ENCODE results near the gene PSEN2.

Gene PSEN2

GRCh38 chr1:226865590-226865989 lies 4.8 kb upstream of the PSEN2 start:
- DNase-seq: no peak

DNA sequence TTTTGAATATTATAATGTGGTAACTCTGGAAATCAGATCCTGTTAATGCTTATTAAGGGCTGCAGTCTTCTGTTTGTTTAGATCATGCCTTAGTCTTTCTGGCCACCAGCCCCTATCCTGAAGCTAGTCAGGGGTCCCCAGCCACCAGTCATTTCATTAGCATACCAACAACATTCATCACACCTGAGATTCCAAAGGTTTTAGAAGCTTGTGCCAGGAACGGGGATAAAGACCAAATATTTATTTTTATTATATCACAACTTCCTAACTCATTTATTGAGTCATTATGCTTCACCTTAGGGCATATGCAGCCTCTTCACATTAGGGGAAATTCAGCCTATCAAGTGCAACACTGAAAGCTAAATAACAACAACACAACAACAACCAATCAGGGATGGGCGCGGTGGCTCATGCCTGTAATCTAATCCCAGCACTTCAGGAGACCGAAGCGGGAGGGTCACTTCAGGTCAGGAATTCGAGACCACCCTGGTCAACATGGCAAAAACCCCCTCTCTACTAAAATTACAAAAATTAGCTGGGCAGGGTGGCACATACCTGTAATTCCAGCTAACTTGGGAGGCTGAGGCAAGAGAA lies 2.9 kb upstream of the PSEN2 start:
- DNase-seq: no peak

DNA sequence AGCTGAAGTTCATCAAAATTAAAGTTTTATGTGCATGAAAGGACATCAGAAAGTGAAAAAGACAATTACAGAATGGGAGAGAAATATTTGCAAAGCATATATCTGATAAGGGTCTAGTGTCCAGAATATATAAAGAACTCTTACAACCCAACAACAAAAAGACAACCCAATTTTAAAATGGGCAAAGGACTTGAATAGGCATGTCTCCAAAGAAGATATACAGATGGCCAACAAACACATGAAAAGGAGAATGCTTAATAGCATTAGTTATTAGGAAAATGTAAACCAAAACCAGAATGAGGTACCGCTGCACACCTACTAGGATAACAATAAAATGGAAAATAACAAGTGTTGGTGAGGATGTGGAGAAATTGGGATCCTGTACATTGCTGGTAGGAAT lies 1.7 kb upstream of the PSEN2 start:
- no peak for DNase-seq

GRCh38 chr1:226870026-226870400 lies 403 bp upstream of the PSEN2 start:
- no peak for DNase-seq

GRCh38 chr1:226871636-226872327 lies 1.4 kb downstream of the PSEN2 start:
- no peak for DNase-seq

DNA sequence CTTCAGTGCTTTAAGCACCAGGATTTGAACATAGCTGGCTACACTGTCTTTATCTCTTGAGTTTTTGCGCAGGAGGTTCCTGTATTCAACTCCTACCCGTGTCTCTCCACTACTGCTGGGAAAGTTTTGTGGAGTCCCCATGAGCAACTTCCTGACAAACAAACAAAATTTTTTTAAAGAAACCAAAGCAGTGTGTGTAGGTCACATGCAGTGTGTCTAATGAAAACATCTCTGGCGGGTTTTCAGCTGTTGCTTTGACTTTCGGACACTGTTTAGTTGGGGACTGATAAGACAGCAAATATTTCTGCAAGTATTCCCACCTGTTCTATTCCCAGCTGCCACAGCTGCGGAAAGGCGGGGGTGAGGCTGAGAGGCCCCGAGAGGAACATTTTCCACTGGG lies 2.0 kb downstream of the PSEN2 start:
- no peak for DNase-seq

DNA sequence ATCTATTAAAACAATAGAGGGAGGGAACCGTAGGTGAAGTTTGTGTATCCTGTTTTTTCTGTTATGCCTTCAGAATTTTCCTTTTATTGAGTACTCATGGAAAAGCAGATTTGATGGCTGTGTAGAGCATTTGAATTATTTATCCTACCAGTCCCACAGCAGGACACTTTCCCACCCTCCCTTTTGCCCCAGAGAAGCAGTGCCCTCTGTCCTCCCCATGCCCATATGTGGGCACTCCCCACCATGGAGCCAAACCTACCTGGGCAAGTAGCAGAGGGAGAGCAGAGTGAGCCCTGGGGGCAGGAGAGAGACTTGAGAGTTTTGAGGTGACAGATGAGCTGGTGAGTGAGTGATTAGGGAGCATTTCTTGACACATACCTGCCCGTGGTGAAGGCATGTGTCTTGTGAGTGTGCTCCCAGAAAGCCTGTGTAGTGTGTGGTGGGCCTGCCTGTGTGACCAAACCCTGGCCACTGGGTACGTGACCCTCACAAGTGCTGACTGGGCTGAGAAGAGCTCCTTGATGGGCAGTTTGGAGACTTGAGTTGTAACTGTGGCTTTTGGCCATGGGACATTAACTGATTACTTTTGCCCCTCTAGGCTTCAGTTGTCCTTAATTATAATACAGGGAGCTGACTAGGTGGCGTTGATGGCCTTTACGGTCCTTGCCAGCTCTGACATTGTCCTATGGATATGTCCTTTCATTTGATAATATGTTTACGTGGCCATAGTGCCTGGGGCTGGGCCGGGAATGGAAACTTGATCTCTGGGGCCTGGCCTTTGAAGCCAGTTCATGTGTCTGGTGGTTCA lies 3.6 kb downstream of the PSEN2 start:
- no peak for DNase-seq

DNA sequence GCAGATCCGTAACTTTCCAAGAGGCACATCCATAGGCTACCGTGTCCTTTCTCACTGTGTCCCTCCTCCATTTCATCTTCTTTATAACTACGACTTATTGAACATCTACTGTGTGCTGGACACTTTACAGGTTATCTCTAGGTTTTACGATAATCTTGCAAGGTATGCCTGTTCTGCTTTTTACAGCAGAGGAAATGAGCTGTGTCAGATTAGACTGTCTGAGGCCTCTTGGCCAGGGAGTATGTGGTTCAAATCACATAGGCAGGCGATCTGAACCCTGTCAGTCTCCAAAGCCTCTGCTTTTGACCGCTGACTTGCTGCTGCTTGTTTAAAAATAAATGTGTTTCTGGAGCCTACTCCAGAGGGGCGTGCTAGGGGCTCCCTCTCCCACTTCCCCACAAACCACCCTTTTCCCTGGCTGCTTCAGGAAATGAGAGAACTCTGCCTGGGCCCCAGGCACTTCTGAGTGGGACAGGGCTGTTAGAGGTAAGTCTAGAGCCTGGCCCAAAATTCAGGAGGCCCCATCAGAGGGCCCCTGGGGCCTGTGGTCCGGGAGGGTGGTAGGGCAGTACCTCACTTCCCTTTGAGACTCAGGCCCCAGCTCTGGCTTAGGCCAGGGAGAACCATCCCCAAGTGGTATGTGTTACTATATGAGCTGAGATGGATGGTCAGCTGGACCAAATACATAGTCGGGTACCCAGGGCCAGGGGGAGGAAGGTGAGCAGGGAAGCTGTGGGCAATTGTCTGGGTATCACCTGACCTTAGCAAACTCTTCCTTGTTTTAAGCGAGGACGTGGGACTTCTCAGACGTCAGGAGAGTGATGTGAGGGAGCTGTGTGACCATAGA lies 4.4 kb downstream of the PSEN2 start:
- no peak for DNase-seq

- no peak for DNase-seq
These were observed 5.4 kb downstream of the PSEN2 start for GRCh38 chr1:226875641-226876295.

- DNase-seq: no peak
These were observed 7.3 kb downstream of the PSEN2 start for GRCh38 chr1:226877669-226878068.

GRCh38 chr1:226880372-226881287 lies 10.2 kb downstream of the PSEN2 start:
- no peak for DNase-seq

- DNase-seq: no peak
These were observed 11.2 kb downstream of the PSEN2 start for GRCh38 chr1:226881515-226882185.

GRCh38 chr1:226882187-226882586 lies 11.8 kb downstream of the PSEN2 start:
- DNase-seq: no peak

DNA sequence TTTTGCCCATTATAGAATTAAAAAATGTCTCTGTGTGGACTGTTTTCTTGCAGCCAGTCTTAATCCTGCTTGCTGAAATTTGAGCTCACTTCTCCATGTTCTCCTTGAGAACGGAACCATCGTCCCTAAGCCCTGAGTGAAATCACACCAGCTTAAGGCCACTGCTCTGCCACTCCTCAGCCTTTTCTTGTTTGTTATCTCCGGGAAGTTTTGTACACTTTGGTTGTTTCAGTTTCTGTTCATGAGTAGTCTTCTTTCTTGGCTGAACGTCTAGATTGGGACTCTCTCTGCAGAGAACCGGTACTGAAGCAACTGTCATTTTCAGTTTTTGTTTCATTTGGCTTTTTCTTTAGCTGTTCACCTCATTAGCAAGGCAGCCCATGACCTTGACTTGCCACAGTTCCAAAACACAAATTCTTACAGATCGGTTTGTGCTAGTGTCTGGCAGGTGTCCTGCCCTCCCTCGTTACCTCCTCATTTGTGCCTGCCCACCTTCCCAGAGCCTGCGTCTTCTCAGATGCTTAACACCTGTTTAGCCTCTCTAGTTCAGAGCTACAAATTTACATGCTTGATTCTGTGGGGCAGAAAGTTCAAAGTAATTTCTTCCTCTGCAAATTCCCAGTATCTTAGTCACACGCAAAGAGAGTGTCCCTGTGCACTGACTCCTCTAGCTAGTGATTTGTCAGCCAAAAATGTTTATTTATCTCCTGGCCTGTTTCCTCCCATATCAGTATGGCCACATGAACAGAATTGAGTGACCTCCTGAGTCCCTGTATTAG lies 12.4 kb downstream of the PSEN2 start:
- no peak for DNase-seq

DNA sequence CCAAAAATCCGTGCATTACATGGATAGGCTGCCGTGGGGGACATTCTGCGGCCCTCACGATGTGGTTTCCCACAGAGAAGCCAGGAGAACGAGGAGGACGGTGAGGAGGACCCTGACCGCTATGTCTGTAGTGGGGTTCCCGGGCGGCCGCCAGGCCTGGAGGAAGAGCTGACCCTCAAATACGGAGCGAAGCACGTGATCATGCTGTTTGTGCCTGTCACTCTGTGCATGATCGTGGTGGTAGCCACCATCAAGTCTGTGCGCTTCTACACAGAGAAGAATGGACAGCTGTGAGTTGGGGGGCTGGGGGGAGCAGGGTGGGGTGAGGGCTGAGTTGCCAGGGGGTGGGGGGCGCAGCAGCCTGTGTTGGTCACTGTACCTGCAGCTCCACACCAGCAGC lies 13.2 kb downstream of the PSEN2 start:
- DNase-seq: no peak

DNA sequence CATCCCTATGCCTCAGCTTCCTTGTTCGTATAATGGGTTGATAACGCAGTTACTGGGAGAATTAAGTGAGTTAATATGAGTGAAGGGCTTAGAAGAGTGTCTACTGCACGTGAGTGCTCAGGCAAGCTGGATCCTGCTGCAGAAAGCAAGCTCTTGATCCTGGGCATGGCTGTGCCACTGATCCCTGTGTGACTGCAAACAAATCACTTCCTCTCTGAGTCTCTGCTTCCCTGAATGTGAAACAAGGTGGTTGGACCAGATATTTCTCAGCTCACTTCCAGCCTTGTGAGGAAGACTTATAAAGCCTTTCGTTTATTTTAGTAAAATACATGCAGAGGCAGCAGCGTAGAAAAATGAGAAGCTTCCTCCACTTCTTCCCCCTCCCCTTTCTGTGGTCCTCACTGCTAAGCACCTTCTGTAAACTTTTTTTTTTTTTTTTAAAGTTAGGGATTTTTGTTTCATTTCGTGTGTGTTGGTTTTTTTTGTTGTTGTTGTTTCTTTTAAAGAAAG lies 13.8 kb downstream of the PSEN2 start:
- no peak for DNase-seq

GRCh38 chr1:226884966-226885820 lies 14.8 kb downstream of the PSEN2 start:
- DNase-seq: no peak

DNA sequence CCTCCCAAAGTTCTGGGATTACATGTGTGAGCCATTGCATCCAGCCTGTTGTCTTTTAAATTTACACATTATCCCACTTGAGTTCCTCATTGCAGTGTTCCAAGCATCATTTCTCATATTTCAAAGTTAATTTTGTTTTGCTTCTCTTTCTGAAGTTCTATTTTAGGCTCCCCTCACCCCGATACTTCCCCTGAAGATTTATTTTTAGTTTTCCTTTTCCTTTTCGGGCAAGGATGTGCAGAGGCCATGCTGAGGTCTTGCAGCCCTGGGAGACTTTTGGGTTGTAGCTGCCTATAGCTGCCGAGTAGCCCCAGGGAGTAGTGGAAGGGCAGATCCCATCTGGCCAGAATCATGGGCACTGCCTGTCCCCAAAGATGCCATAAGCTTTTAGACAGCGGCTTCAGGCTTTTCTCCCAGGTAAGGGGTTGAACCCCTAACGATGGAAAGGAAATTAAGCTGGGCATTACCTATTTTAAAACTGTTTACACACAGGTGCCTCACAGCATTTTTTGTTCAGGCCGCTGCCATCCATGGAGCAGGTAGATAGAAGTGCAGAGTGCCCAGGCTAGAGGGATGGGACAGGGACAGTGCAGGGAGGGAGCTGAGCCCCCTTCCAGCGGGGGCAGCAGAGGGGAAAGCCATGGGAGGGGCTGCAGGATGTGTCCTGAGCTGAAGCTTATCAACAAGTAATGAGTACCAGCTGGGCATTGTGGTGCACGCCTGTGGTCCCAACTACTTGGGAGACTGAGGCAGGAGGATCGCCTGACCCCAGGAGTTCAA lies 15.9 kb downstream of the PSEN2 start:
- no peak for DNase-seq
